Measurements from ENCODE around the gene SIDT1. TPM values are rescaled to one million over a fixed set of nuclear protein-coding genes. Genes with fewer than 3 reads are reported as not detected.

Gene SIDT1
- 0.34 and 2.3 TPM in 2 replicates for total RNA-seq

DNA sequence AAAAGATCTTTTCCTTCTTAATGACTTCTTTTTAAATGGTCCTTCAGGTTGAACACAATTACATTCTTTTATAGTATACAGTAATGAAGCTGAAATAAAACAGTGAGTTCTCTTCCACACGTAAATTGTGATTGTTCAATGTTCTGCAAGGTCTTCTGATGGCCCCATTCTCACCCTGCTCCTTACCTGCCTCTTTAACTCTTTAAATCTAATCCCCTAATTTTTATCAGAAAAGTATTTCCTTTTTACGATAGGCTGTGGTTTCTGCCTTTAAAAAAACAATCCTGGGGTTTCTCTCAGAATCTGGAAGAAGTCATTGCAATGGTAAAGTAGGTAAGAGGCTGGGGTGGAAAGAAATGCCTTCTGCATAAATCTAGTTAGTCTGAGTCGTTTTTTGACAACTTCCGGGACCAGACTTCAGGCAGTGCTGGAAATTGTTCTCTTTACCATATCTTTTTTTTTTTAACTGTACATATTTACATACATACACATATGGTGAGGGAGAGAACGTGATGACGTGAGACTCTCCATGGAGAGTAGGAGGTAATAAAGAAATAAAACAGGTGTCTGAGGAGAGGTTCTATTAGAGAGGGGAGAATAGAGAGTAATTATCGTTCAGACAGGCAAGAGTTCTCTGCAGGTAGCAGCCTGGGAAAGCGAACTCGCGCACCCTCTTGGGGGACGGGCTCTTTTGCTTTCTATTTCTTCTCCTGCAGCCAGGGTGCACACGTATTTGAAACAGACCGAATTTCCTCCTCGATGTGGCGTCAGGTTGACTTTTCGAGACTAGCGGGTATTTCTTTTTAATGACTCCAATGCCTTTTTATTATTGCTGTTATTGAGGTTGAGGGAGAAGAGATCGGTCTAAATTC, at the start of gene SIDT1:
SIDT1 (plus strand) TSS at position 730 of the 872 bp plus-strand sequence. CDS start 467 bp downstream, outside the sequence.

Other genes starting within 250 kb of the SIDT1 start
- gene CFAP44, start 91.1 kb upstream of the SIDT1 start, total RNA-seq = 1.0 and 5.5 TPM in 2 replicates
- 6.2 and 16.4 TPM in 2 replicates for gene SPICE1, start 17.4 kb upstream of the SIDT1 start, total RNA-seq
- gene USF3, start 164.1 kb downstream of the SIDT1 start, total RNA-seq = 5.5 and 9.0 TPM in 2 replicates
- gene NAA50, start 213.7 kb downstream of the SIDT1 start, total RNA-seq = 270 and 331 TPM in 2 replicates
- gene ATP6V1A, start 214.5 kb downstream of the SIDT1 start, total RNA-seq = 73.1 and 73.5 TPM in 2 replicates

All from nasal cavity respiratory epithelium epithelial cell of viscerocranial mucosa (primary cell).